ENCODE data around the gene CUL1.
A peak's percentile ranks its signal among the peaks of the same experiment; 100 is the strongest.

CUL1 gene

DNA sequence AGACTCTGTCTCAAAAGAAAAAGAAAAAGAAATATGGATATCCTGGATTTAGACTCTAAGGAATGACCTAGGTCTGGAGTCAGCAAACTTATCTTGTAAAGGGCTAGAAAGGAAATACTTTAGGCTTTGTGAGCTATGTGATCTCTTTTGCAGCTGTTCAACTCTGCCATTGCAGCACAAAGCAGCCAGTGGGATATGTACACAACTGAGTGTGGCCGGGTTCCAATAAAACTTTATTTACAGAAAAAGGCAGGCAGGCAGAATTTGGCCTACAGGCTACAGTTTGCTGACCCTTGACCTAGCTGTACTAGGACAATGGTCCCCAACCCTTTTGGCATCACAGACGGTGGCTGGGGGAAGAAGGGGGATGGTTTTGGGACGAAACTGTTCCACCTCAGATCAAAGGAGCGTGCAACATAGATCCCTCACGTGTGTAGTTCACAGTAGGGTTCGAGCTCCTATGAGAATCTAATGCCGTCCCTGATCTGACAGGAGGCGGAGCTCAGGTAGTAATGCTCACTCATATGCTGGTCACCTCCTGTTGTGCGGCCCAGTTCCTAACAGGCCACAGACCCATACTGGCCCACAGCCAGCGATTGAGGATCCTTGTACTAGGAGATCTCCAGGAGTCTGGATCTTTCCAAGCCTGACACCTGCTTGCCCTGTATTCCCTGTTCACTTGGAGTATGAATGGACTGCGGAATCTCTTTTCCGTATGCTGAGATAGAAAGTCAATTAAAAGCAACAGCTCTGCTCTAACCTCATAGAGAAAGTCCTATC lies 63.0 kb downstream of the CUL1 start:
- no peak for DNase-seq (ENCODE audit: low spot score)

- no peak for DNase-seq (ENCODE audit: low spot score)
Observed at GRCh38 chr7:148763622-148764021, 64.9 kb downstream of the CUL1 start.

DNA sequence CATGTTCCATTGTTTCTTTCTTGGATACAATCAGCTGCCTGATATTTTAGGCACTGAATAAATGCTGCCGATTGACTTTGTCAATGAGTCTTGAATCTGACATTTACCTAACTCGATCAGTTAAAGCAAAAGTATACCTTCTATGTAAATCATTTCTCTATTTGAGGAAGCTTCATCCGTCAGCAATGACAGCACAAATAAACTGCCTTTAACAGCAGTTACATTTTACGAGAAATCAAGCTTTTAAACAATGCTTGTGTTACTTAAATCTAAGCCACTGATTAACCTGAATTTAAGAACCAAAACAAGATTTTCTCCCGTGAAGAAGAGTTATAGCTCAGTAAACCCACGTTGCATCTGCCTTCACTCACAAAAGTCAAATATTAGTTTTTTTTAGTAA lies 71.3 kb downstream of the CUL1 start:
- DNase-seq (ENCODE audit: low spot score): no peak

- DNase-seq (ENCODE audit: low spot score): peak; percentile 83
Observed at GRCh38 chr7:148772297-148773089, 73.8 kb downstream of the CUL1 start.

GRCh38 chr7:148773334-148773733 lies 74.6 kb downstream of the CUL1 start:
- no peak for DNase-seq (ENCODE audit: low spot score)

DNA sequence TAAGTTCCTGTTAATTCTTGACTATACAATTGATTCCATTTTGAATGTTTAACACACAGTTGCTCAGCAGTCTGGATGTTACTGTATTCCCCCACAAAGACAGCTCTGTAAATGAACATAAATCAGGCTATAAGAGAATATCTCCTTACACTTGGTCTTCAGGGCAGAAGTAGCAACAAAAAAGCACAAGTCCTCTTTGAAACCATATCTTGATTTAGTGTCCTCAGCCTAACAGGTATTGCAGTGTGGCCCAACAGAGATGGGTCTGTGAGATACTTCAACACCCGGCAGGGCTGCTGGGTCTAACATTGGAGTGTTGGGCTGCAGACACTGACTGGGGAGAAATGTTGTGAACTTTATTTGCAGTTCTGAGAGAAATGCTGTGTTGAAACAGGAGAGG lies 75.8 kb downstream of the CUL1 start:
- no peak for DNase-seq (ENCODE audit: low spot score)

DNA sequence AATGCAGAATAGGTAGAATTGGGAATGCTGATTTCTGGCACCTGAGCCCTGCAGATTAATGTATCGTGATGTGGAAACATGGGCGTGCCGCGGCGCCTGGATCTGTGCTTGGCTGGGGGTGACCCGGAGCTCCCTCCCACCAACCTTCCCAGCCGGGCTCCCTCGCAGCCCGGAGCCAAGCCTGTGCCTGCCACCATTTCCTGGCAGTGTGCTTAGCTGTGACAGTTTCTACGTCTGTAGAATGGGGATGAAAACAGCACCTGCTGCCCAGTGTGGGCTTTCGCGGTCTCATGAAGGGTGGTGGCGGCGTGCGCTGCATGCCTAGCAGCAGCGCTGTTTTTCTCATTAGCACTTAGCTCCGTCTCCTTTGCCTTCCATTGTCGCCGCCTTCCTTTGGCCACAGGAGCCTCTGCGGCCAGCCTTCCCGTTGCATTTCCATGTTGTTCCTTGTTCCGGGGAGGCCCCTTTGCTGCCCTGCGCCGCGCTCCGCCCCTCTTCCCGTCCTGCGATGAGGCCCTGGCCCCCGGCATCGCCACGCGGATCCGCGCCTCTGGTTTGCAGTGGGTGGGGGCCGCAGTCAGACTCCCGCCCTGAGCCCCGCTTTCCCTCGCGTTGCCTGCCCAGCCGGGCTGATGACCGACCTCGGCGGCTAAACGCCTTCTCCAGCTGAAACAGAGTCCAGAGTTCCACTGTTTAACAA lies 84.2 kb downstream of the CUL1 start:
- DNase-seq (ENCODE audit: low spot score): no peak

- no peak for DNase-seq (ENCODE audit: low spot score)
Observed at GRCh38 chr7:148783801-148784527, 85.3 kb downstream of the CUL1 start.

- no peak for DNase-seq (ENCODE audit: low spot score)
Observed at GRCh38 chr7:148787571-148788295, 89.0 kb downstream of the CUL1 start.

DNA sequence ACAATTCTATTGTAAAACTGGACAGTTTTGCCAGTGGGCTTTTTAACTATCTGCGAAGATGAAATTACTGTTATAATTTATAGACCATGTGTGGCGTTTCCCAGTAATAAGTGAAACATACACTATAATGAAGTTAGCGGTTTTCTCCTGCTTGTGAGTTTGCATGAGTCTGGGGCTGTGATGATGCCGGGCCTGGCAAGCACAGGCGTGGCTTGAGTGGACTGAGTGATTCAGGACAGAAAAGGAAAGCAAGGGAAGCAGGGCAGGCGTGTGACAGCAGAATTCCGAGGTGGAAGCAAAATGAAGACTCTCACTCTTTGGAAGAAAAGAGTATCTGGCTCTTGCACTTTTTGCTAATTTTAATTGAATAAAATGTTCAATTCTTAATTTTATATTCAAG lies 90.5 kb downstream of the CUL1 start:
- no peak for DNase-seq (ENCODE audit: low spot score)

DNA sequence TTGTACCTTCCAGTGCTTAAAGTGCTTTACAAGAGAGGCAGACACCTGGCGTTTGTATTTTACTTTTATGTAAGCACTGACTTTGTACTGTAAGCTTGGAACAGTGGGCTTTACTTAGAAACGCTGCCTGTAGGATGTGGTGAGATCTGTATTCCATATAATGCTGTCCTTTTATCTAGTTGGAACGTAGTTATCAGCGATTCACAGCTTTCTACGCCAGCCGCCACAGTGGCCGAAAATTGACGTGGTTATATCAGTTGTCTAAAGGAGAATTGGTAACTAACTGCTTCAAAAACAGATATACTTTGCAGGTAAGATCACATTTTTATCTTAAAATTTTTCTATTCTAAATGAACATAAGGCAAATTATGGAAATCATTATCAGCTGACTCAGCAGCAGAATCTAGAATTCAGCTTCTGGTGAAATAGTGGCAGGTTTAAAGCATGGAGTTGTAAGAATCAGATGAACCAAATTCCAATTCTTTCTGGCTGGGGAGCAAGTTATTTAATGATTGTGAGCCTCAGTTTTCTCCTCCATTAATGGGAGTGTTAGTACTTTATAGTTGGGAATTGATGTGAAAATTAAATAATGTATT lies 91.5 kb downstream of the CUL1 start:
- DNase-seq (ENCODE audit: low spot score): no peak

- no peak for DNase-seq (ENCODE audit: low spot score)
Observed at GRCh38 chr7:148790850-148791249, 92.1 kb downstream of the CUL1 start.

- no peak for DNase-seq (ENCODE audit: low spot score)
Observed at GRCh38 chr7:148791546-148791945, 92.8 kb downstream of the CUL1 start.

- DNase-seq (ENCODE audit: low spot score): no peak
Observed at GRCh38 chr7:148793590-148793989, 94.9 kb downstream of the CUL1 start.

GRCh38 chr7:148794476-148794875 lies 95.8 kb downstream of the CUL1 start:
- DNase-seq (ENCODE audit: low spot score): no peak

GRCh38 chr7:148796841-148797240 lies 98.1 kb downstream of the CUL1 start:
- DNase-seq (ENCODE audit: low spot score): no peak

- no peak for DNase-seq (ENCODE audit: low spot score)
Observed at GRCh38 chr7:148799893-148800555, 101.3 kb downstream of the CUL1 start.

- no peak for DNase-seq (ENCODE audit: low spot score)
Observed at GRCh38 chr7:148800677-148801076, 102.0 kb downstream of the CUL1 start.

DNA sequence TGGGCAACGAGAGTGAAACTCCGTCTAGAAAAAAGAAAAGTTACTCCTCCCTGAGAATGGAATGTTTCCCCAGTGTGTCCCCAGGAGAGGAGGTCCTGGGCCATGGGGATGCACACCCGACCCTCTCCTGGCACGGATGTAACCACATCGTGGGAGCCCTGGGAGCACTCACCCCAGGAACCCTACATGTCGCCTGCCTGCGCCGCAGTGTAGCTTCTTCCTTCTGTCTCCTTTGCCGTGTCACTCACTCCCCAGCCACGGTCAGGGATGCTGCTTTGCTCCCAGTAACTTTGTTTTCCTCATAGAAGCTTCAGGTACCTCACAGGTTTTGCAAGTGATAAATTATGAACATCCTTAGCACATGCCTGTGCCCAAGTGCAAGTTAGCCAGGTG lies 103.4 kb downstream of the CUL1 start:
- DNase-seq (ENCODE audit: low spot score): no peak

- DNase-seq (ENCODE audit: low spot score): no peak
Observed at GRCh38 chr7:148803094-148803493, 104.4 kb downstream of the CUL1 start.

Measured in GM03348 (cell line).